Stimulated activated naive CD8-positive, alpha-beta T cell treated with anti-CD3 and anti-CD28 coated beads, Interleukin-15, Interleukin-2, amounts not matched to agents 100 U/mL and 50 U/mL, for 24 hours (primary cell): ENCODE data around the gene FNBP1.
"Not testable (repeated sequence)": the region's sequence is repeated elsewhere in the genome, so short reads cannot be mapped to it uniquely, and the experiment has no call there.

Experiments used
- ATAC-seq: fragments of 150-1000 bp; cut with Tn5 transposase; one replicate; pipeline ENCODE4 v1.10.0; 2021
- DNase-seq: peaks from one replicate; pipeline ENCODE4 v3.0.0; 2021

FNBP1 gene

GRCh38 chr9:129991139-129991538 is 51.9 kb downstream of the FNBP1 start:
- DNase-seq, ATAC-seq: not testable (repeated sequence)

- no peak for ATAC-seq
- peak; percentile 27 for DNase-seq
Observed at GRCh38 chr9:129990269-129991010, 52.5 kb downstream of the FNBP1 start.

- no peak for DNase-seq
- no peak for ATAC-seq
Observed at GRCh38 chr9:129989740-129990139, 53.2 kb downstream of the FNBP1 start.

GRCh38 chr9:129989362-129989708 is 53.7 kb downstream of the FNBP1 start:
- DNase-seq (no peak), ATAC-seq (no peak)

GRCh38 chr9:129988607-129989361 is 54.2 kb downstream of the FNBP1 start:
- ATAC-seq: peak; percentile 51
- DNase-seq: peak; percentile 23

- no peak for DNase-seq
- no peak for ATAC-seq
Observed at GRCh38 chr9:129987941-129988340, 55.0 kb downstream of the FNBP1 start.

- DNase-seq: no peak
- peak; percentile 58 for ATAC-seq
Observed at GRCh38 chr9:129987047-129987446, 55.9 kb downstream of the FNBP1 start.

- DNase-seq, ATAC-seq: not testable (repeated sequence)
Observed at GRCh38 chr9:129984589-129984988, 58.4 kb downstream of the FNBP1 start.

GRCh38 chr9:129983891-129984290 is 59.1 kb downstream of the FNBP1 start:
- no peak for DNase-seq
- ATAC-seq: no peak

GRCh38 chr9:129981180-129981907 is 61.6 kb downstream of the FNBP1 start:
- DNase-seq: no peak
- ATAC-seq: no peak

- ATAC-seq, DNase-seq: not testable (repeated sequence)
Observed at GRCh38 chr9:129980224-129980623, 62.8 kb downstream of the FNBP1 start.

GRCh38 chr9:129979071-129979745 is 63.8 kb downstream of the FNBP1 start:
- DNase-seq: no peak
- no peak for ATAC-seq

GRCh38 chr9:129972816-129973215 is 70.2 kb downstream of the FNBP1 start:
- DNase-seq (no peak), ATAC-seq (no peak)

GRCh38 chr9:129968690-129969485 is 74.1 kb downstream of the FNBP1 start:
- peak; percentile 74 for ATAC-seq
- no peak for DNase-seq

- no peak for DNase-seq
- no peak for ATAC-seq
Observed at GRCh38 chr9:129964901-129965734, 77.9 kb downstream of the FNBP1 start.

- peak; percentile 68 for DNase-seq
- peak; percentile 93 for ATAC-seq
Observed at GRCh38 chr9:129962889-129963703, 79.9 kb downstream of the FNBP1 start.

GRCh38 chr9:129962451-129962864 is 80.5 kb downstream of the FNBP1 start:
- no peak for ATAC-seq
- no peak for DNase-seq

GRCh38 chr9:129958796-129959195 is 84.2 kb downstream of the FNBP1 start:
- ATAC-seq (no peak), DNase-seq (no peak)

- ATAC-seq (no peak), DNase-seq (no peak)
Observed at GRCh38 chr9:129954868-129955550, 88.0 kb downstream of the FNBP1 start.
